GM11168 (cell line): ENCODE measurements around the gene MS4A1.
"Not testable (repeated sequence)": the region's sequence is repeated elsewhere in the genome, so short reads cannot be mapped to it uniquely, and the experiment has no call there.

Experiments
- in situ Hi-C: fragments of 300-500 bp; cut with MboI; formaldehyde crosslinking; loops from one replicate; pipeline ENCODE4 v1.12.0; 2022; ENCODE audit warnings: low sequenced_read_pairs; ENCODE audit not compliant: unreplicated experiment

The MS4A1 gene

GRCh38 chr11:60455531-60456042 is at the start of gene MS4A1:
TSS of gene MS4A1 (plus strand) at chr11:60455847. CDS start at chr11:60462375, 6,528 bp downstream.
- in situ Hi-C loops, result no loop called here

- in situ Hi-C loops, result no loop called here
These were observed 35.6 kb upstream of the MS4A1 start for GRCh38 chr11:60420015-60420414.

- in situ Hi-C loops, result no loop called here
These were observed 33.0 kb upstream of the MS4A1 start for GRCh38 chr11:60422609-60423008.

DNA sequence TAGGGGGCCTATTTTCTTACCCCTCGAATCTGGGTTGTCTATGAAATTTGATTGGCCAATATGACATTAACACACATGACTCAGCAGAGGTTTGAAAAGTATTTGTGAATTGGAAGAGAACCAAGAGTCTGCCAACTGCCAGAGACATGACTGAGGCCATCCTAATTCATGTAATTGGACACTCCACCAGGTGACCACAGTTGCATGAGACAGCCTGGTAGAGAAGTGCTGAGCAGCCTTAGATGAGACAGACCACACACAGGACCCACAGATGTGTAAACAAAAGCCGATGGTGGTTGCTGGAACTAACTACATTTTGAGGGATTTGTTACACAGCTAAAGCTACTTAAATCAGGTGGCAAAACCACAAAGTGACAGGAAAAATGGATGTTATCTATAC is 27.1 kb upstream of the MS4A1 start:
- in situ Hi-C loops, result no loop called here

DNA sequence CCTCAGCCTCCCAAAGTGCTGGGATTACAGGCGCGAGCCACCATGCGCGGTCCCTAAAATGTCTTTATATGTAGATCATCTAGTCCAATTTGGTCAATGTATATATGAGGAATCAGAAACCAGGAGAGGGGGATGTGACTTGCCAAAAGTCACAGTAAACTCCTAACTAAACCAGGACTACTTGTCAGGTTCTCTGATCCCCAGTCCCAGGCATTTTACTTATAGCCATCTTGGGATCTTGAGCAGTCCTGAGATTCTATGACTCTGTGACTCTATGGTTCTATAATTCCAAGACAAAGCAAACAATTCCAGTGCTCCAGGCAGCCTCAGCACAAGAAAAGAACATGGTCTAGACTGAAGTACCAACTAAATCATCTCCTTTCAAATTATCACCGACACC is 26.4 kb upstream of the MS4A1 start, which contains the start of gene MS4A5:
Gene MS4A5, plus strand, starts transcription at position 301 of the 400 bp plus-strand sequence. CDS start 103 bp downstream, outside the sequence.
- in situ Hi-C loops, result no loop called here

- in situ Hi-C loops, result no loop called here
These were observed 24.4 kb upstream of the MS4A1 start for GRCh38 chr11:60431251-60431650.

DNA sequence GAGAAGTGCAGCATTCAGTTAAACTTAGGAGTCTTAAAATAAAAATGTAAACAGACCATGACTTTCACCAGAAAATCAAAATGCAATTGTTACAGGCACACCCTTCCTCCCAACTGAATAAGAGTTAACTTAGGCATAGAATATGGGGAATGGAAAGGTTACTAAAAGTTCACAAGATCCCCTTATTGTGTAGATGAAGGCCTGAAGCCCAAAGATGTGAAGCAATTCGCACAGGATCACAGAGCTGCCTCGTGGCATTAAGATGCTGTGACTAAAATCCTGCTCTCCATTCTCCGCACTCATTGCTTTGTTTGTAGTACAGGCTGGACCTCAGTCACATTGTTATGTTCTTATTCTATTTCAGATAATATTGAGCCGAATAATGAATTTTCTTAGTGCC is 22.2 kb upstream of the MS4A1 start:
- in situ Hi-C loops, result no loop called here

DNA sequence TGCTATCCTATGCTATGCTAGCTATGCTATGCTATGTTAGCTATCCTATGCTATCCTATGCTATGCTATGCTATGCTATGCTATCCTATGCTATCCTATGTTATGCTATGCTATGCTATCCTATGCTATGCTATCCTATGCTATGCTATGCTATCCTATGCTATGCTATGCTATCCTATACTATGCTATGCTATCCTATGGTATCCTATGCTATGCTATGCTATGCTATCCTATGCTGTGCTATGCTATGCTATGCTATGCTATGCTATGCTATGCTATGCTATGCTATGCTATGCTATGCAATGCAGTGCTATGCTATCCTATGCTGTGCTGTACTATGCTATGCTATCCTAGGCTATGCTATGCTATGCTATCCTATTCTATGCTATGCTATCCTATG is 8.6 kb upstream of the MS4A1 start:
- in situ Hi-C loops, result no loop called here

- in situ Hi-C loops, result no loop called here
These were observed 7.8 kb upstream of the MS4A1 start for GRCh38 chr11:60447846-60448245.

DNA sequence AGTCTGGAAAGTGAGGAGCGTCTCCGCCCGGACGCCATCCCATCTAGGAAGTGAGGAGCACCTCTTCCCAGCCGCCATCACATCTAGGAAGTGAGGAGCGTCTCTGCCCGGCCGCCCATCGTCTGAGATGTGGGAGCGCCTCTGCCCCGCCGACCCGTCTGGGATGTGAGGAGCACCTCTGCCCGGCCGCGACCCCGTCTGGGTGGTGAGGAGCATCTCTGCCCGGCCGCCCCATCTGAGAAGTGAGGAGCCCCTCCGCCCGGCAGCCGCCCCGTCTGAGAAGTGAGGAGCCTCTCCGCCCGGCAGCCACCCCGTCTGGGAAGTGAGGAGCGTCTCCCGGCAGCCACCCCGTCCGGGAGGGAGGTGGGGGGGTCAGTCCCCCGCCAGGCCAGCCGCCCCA is 4.5 kb upstream of the MS4A1 start:
- in situ Hi-C loops, result not testable (repeated sequence)

GRCh38 chr11:60454212-60454611 is 1.4 kb upstream of the MS4A1 start:
- in situ Hi-C loops, result no loop called here

DNA sequence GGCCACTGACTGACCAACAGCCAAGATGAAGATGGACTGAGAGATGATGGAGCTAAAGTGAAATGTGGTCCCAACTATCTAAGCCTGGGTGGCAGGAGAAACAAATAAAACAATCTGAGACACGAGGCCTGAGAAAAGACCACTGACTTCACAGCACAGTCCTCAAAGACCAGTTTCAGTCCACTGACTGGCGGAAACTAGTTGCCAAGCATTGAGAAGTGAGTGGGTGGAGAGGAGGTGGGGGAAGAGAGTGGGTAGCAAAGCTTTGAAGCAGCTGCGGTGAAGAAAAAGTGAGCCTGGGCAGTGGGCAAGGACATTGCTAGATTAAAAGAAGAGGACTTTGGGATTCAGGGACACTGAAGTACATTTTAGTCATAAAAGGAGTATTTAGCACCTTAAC is 1.9 kb downstream of the MS4A1 start:
- in situ Hi-C loops, result no loop called here

- in situ Hi-C loops, result no loop called here
These were observed 3.7 kb downstream of the MS4A1 start for GRCh38 chr11:60459345-60459744.

DNA sequence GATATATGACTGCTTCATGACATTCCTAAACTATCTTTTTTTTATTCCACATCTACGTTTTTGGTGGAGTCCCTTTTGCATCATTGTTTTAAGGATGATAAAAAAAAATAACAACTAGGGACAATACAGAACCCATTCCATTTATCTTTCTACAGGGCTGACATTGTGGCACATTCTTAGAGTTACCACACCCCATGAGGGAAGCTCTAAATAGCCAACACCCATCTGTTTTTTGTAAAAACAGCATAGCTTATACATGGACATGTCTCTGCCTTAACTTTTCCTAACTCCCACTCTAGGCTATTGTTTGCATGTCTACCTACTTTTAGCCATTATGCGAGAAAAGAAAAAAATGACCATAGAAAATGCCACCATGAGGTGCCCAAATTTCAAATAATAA is 13.2 kb downstream of the MS4A1 start:
- in situ Hi-C loops, result no loop called here

GRCh38 chr11:60469723-60470122 is 14.1 kb downstream of the MS4A1 start:
- in situ Hi-C loops, result no loop called here

GRCh38 chr11:60477035-60477445 is 21.4 kb downstream of the MS4A1 start:
- in situ Hi-C loops, result no loop called here

DNA sequence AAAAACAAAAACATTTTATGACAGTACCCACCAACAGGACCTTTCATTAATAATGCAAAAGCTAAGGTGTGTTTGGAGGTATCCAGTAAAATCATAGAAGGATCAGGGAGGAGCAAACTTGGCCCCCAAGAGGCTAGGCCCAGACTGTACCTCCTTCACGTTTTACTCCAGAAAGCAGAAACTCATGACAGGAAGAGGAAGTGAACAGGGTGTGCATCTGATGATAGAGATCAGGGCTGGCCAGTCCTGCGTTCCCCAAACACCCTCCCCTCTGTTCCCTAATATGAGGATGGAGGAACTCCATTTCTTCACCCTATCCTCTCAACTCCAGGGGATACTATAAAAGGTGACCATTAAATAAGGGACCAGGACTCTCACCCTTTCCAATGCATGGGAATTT is 26.7 kb downstream of the MS4A1 start:
- in situ Hi-C loops, result loop anchor here (5.0 to 10.0 kb wide), 2 partner anchors 120 to 132 kb away; no protein-coding TSS in a partner anchor

DNA sequence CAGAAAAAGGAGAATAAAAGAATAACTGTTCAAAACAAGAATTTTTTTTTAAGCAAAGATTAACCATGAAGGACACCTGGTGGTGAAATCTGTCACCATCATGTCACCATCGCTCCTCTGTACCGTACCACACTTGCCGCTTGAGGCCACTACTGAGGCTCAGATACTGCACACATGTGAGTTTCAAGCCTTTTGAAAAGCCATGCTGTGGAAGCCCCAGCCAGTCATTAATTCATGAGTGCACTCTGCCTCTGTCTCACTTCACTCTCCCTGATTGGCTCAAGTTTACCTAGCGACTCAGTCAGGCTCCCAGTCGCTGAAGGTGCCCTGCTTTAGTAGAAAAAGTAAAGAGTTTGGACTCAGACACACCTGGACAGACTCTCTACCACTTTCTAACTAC is 30.3 kb downstream of the MS4A1 start:
- in situ Hi-C loops, result loop anchor here (10.0 kb wide), 1 partner anchor 129 kb away; no protein-coding TSS in a partner anchor

GRCh38 chr11:60492488-60493009 is 36.9 kb downstream of the MS4A1 start, which contains the start of gene MS4A12:
TSS of gene MS4A12 (plus strand) at chr11:60492778. CDS start at chr11:60497319, 4,541 bp downstream.
- in situ Hi-C loops, result loop anchor here (10.0 kb wide), 1 partner anchor 218 kb away; no protein-coding TSS in a partner anchor

DNA sequence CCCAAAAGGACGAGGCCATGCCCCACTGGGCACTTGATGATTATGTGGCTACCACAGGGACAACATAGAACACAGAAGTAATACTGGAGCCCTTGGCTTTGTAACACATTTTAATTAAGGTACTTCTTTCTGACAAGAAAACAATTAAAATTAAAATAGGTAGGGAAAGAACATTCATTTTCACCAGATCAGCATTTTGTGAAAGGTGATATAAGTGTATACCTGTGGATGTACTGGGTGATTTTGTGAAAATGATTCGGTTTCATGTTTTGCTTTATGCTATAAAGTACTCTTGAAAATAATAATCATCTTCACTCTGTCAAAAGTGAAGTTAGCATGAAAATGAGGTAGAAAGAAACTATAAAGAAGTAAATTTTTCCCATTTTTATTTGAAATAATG is 37.8 kb downstream of the MS4A1 start:
- in situ Hi-C loops, result loop anchor here (10.0 kb wide), 1 partner anchor 219 kb away; no protein-coding TSS in a partner anchor

DNA sequence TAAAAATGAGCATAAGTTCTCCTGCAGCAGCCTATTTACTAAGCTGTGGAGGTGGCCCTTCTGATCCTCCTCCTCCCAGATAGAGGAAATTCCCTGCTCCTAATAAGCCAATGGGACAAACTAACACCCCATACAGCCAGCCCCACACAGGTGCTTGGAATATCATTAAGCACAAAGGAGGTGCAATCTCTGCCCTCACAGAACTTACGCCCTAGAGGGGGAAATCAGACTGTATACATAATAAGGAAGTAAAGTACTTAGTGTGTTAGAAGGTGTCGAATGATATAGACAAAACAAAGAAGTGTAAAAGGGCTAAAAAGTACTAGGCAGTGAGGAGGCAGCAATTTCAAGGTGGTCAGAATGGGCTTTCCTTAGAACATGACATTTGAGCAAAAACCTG is 42.8 kb downstream of the MS4A1 start:
- in situ Hi-C loops, result loop anchor here (10.0 kb wide), 1 partner anchor 224 kb away; no protein-coding TSS in a partner anchor

- in situ Hi-C loops, result loop anchor here (10.0 kb wide), 1 partner anchor 224 kb away; no protein-coding TSS in a partner anchor
These were observed 43.2 kb downstream of the MS4A1 start for GRCh38 chr11:60498853-60499252.
